A204.1 (cell line): ENCODE measurements around the gene CAPN5.

Source experiments
- FAIRE-seq: peaks from 2 replicates; lab custom pipeline; 2012; peaks lifted over from hg19 to GRCh38; lab: Jason Lieb, UNC

CAPN5 gene

DNA sequence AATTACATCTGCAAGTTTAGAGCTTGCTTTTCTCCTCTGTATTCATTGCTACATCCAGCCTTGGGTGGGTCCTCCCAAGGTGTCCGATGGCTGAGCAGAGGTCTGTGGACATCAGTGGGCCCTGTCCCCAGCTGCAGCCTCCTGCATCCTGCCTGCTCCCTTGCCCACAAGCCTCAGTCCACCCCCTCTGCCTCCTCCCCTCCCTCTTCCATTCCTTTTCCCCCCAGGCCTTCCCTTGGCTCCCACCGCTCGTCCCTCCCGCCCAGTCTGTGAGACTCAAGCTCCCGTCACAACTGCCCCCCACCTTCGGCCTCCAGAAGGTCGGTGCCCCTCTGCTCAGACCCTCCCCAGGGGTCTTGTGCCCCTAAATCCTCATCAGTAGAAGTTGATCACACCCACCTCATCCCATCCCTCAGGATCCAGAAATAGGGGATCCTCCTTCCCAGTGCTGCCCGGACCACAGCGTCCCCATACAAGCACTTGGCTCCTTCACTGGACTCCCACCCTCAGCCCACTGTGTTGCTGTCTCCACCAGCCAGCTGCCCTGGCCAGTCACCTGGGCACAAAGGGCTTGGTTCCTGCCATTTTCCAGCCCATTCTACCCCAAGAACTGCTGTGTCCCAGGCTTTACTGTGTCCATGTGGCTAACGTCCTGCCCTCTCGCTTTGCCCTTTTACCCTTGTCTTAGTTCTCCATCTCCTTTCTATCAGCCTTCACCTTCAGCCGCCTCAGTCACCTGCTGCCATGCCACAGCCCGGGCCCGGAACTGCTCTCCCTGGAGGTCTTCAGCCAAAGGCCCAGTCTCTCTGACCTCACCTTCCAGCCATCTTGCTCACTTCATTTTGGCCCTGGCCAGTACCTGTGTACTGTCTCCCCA lies 33.6 kb downstream of the CAPN5 start:
- FAIRE-seq = no peak

GRCh38 chr11:77101043-77101537 lies 34.3 kb downstream of the CAPN5 start:
- no peak for FAIRE-seq

DNA sequence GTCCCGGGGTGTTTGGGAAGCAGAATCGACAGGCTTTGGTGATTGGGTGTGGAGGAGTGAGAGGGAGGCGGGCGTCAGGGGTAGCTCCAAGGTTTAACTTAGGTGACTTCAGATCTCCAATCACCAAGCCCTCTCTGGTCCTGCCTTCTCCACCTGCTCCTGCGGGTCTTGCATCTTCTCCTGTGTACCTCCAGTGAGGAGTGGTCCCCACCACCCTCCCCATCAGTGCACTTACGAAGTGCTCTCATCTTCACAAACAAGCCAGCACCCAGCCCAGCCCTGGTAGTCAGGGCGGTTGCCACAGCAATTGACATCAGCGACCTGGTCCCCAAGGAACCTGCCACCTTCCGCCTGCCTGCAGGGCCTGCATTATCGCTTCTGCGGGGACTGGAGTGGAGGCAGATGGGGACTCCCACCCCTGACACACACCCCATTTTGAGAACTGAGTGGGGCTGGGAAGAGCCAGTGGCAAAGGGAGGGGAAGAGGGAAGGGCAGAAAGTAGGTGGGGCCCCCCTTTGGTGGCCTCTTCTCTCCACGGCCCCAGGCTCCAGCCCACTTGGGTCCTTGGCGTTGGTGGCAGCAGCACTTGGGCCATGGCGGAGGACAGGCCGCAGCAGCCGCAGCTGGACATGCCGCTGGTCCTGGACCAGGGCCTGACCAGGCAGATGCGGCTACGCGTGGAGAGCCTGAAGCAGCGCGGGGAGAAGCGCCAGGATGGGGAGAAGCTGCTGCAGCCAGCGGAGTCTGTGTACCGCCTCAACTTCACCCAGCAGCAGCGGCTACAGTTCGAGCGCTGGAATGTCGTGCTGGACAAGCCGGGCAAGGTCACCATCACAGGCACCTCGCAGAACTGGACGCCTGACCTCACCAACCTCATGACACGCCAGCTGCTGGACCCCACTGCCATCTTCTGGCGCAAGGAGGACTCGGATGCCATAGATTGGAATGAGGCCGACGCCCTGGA lies 35.8 kb downstream of the CAPN5 start, which contains the start of gene OMP:
Gene OMP (plus strand): TSS at position 595 of the 965 bp plus-strand sequence. CDS start 0 bp downstream, at position 595.
- FAIRE-seq = no peak

- no peak for FAIRE-seq
These were observed 36.5 kb downstream of the CAPN5 start for GRCh38 chr11:77103319-77103718.

DNA sequence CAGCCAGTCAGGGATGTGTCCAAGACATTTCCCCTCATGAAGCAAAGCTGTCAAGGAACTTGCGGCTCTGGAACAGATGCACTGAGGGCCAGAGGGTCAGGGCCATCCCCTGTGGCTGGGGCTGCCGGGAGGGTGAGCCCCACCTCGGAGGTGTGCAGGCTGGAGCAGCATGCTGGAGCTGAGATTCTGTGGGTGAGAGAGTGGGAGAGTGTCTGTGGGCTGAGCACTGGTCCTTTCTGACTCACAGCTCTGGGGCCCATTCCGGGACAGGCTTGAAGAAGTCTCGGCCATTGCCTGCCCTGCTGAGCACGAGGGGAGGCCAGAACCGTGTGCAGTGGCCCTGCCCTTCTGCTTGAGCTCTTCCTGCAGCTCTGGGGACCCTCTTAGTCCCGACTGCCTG lies 38.0 kb downstream of the CAPN5 start:
- FAIRE-seq = no peak

- no peak for FAIRE-seq
These were observed 39.5 kb downstream of the CAPN5 start for GRCh38 chr11:77106321-77106720.

DNA sequence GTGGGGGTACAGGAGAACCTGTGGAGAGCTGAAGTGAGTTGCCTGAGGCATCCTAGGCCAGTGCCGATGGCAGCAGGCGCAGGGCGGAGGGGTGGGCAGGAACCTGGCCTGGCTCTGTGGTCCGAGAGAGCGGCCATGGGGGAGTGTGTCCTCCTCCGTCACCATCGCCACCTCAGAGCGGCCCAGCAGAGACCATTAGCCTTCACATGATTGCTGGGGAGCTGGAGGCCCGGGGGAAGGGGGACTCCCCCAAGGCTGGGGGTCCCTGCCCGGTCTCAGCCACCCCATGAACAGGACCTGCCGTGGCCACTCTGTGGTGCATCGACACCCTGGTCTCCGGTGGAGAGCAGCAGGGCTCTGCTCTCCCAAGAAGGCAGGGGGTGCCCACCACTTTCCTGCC lies 40.0 kb downstream of the CAPN5 start:
- FAIRE-seq = no peak

- FAIRE-seq = no peak
These were observed 41.2 kb downstream of the CAPN5 start for GRCh38 chr11:77107950-77108349.

DNA sequence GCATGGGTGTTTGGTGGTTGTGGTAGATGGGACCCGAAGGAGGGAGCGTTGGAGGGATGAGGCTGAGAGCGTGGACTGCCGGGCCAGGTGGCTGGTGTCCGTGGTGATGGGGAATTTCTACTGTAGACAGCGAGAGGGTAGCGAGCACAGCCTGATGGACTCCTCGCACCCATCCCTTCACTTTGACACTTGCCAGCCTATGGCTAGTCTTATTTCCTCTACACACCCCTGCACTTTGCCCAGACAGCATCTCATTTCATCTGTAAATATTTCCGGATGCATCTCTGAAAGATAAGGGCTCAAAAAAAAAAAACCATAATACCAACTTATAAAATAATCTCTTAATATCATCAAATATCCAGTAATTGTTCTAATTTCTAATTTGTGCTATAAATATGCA lies 41.7 kb downstream of the CAPN5 start:
- FAIRE-seq = no peak

GRCh38 chr11:77109236-77110019 lies 42.7 kb downstream of the CAPN5 start:
- no peak for FAIRE-seq

GRCh38 chr11:77110836-77111235 lies 44.1 kb downstream of the CAPN5 start:
- FAIRE-seq = no peak

DNA sequence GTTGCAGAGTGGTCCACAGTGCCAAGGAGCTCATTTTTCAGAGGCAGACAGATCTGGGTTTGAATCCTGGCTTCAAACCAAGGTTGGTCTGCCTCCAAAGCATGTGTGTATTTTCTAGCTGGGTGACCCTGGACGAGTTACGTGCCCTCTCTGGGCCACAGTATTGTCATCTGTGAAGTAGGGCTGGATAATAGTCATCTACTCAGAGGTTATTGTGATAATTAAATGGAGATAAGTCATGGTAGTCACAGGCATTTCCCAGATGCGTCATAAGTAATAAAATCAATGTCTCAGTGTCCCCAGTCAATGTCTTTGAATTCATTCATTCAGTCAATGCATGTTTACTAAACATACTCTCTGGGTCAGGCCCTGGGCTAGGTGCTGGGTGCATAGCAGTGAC lies 44.5 kb downstream of the CAPN5 start:
- FAIRE-seq = no peak

DNA sequence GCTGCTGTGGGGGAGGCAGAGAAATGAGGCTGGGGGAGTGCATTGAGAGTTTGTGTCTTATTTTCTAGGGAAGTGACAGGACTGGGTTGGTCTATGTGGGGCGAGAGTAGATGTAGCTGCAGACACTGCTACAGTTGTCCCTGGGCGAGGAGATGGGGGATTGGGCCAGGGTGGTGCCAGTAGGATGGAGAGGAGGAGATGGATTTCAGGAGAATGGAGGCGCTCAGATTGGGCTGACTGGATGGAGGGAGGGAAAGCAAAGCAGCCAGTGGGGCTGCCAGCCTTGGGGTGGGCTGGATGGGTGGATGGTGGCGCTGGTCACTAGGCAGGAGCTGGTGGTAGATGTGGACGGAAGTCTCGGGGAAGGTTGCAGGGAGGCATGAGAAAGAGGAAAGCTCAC lies 45.2 kb downstream of the CAPN5 start:
- FAIRE-seq = no peak

GRCh38 chr11:77112641-77113381 lies 46.0 kb downstream of the CAPN5 start:
- no peak for FAIRE-seq

DNA sequence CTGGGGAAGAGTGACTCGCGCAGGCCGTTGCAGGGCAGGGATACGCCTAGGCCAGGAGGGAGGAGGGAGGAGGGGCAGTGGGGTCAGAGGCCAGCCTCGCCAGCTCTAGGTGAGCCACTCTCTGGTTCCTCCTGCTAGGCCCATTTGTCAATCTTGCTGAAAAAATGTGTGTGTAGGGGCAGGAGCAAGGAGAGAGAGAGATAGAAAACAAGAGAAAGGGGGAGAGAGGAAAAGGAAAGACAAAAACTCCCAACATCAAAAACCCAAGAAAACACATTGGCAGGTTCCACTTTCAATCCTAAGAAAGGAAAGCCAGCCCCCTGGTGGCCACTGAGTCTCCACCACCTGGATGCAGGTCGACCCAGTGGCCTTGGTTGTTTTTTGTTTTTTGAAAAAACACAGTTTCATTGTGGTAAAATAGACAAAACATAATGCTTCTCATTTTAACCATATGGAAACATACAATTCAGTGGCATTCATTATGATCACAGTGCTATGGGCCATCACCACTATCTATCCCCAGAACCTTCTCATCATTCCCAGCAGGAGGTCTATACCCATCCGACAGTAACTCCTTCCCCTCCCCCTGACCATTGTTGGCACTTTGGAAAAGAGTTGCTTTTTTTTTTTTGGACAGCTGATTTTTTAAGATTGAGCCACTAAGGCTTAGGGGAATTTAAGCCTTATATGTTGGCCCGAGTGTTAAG lies 46.8 kb downstream of the CAPN5 start:
- no peak for FAIRE-seq

GRCh38 chr11:77114089-77114463 lies 47.3 kb downstream of the CAPN5 start:
- FAIRE-seq = no peak

DNA sequence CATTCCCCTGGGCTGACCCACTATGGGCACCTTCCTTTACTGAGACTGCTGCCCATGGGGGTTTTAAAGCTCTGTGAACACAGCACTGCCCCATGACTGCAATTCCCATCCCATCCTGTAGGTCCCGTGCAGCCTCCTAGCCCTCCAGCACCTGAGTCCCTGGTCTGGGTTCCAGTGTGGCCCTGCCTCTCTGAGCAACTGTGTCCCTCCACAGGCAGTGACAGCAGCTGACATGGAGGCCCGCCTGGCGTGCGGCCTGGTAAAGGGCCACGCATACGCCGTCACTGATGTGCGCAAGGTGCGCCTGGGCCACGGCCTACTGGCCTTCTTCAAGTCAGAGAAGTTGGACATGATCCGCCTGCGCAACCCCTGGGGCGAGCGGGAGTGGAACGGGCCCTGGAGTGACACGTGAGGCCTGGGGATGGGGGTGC lies 48.4 kb downstream of the CAPN5 start:
- FAIRE-seq = no peak

- FAIRE-seq = no peak
These were observed 49.2 kb downstream of the CAPN5 start for GRCh38 chr11:77115956-77116355.

- FAIRE-seq = no peak
These were observed 50.7 kb downstream of the CAPN5 start for GRCh38 chr11:77117492-77117891.

GRCh38 chr11:77118086-77118485 lies 51.3 kb downstream of the CAPN5 start:
- FAIRE-seq = no peak

- no peak for FAIRE-seq
These were observed 52.2 kb downstream of the CAPN5 start for GRCh38 chr11:77118971-77119370.
